KMS-11 (cell line): ENCODE results near the gene F8A1.
"Not testable (repeated sequence)": the region's sequence is repeated elsewhere in the genome, so short reads cannot be mapped to it uniquely, and the experiment has no call there.

Source experiments
- H2AFZ ChIP-seq: fragments of 200-600 bp; sonication (generic); 2 replicates; pipeline ENCODE4 v1.6.1; 2016; ENCODE audit warnings: antibody characterized with exemption, mixed run types, low read depth
- H3K27ac ChIP-seq: fragments of 200-600 bp; sonication (generic); 2 replicates; pipeline ENCODE4 v1.6.1; 2016; ENCODE audit warnings: mild to moderate bottlenecking, mixed run types
- H3K27me3 ChIP-seq: fragments of 200-600 bp; sonication (generic); 2 replicates; pipeline ENCODE4 v1.6.1; 2017; ENCODE audit warnings: mild to moderate bottlenecking, low read depth, mixed run types, moderate library complexity; ENCODE audit not compliant: insufficient read depth
- H3K36me3 ChIP-seq: fragments of 200-600 bp; sonication (generic); 2 replicates; pipeline ENCODE4 v1.6.1; 2017; ENCODE audit warnings: mild to moderate bottlenecking, mixed run types; ENCODE audit not compliant: insufficient read depth
- H3K4me1 ChIP-seq: fragments of 200-600 bp; sonication (generic); 2 replicates; pipeline ENCODE4 v1.6.1; 2016; ENCODE audit warnings: mild to moderate bottlenecking, low read depth, mixed run types; ENCODE audit not compliant: poor library complexity, severe bottlenecking
- H3K4me2 ChIP-seq: fragments of 200-600 bp; sonication (generic); 2 replicates; pipeline ENCODE4 v1.7.0; 2016; ENCODE audit warnings: mild to moderate bottlenecking, mixed run types
- H3K4me3 ChIP-seq: fragments of 200-600 bp; sonication (generic); IDR thresholded peaks from 2 replicates; pipeline ENCODE4 v1.6.1; 2017; ENCODE audit warnings: low read depth, low read length, mixed read lengths; ENCODE audit not compliant: insufficient read depth
- H3K79me2 ChIP-seq: fragments of 200-600 bp; sonication (generic); 2 replicates; pipeline ENCODE4 v1.6.1; 2016; ENCODE audit warnings: low read depth, mixed run types; ENCODE audit not compliant: insufficient read depth
- H3K9ac ChIP-seq: fragments of 200-600 bp; sonication (generic); 2 replicates; pipeline ENCODE4 v1.6.1; 2016; ENCODE audit warnings: mild to moderate bottlenecking, mixed run types
- H4K20me1 ChIP-seq: fragments of 200-600 bp; sonication (generic); 2 replicates; pipeline ENCODE4 v1.6.1; 2016; ENCODE audit warnings: mild to moderate bottlenecking, mixed run types; ENCODE audit not compliant: insufficient read depth
- CTCF ChIP-seq: fragments of 200-600 bp; sonication (generic); conservative IDR thresholded peaks from 2 replicates; pipeline ENCODE4 v1.6.1; 2017; ENCODE audit warnings: low read depth, mild to moderate bottlenecking, antibody characterized with exemption, low read length, moderate library complexity, mixed read lengths

F8A1 gene

GRCh38 chrX:154892296-154892695 is 6.1 kb downstream of the F8A1 start:
- Histone ChIP-seq H2AFZ (no peak overlapping the region), H3K4me1 (no peaks in the 10 kb centered on the region), H3K27ac (no peak overlapping the region), H3K4me2 (no peak overlapping the region), H3K36me3 (no peaks in the 10 kb centered on the region), H3K4me3 (no peak overlapping the region), H3K9ac (no peak overlapping the region), H4K20me1 (no peaks in the 10 kb centered on the region), H3K27me3 (no peaks in the 10 kb centered on the region), H3K79me2 (no peaks in the 10 kb centered on the region)
- no peak for TF ChIP-seq CTCF

GRCh38 chrX:154900323-154900722 is 14.2 kb downstream of the F8A1 start:
- no peak overlapping the region for H3K4me3 ChIP-seq
- H3K27ac ChIP-seq, result no peak overlapping the region
- H3K27me3 ChIP-seq, result no peaks in the 10 kb centered on the region
- H3K79me2 ChIP-seq, result no peaks in the 10 kb centered on the region
- no peaks in the 10 kb centered on the region for H4K20me1 ChIP-seq
- no peak overlapping the region for H2AFZ ChIP-seq
- no peak for TF ChIP-seq CTCF
- no peak overlapping the region for H3K9ac ChIP-seq
- H3K4me2 ChIP-seq, result no peak overlapping the region
- no peaks in the 10 kb centered on the region for H3K36me3 ChIP-seq
- H3K4me1 ChIP-seq, result no peaks in the 10 kb centered on the region

- H3K27me3 ChIP-seq, result no peaks in the 10 kb centered on the region
- no peak overlapping the region for H3K27ac ChIP-seq
- TF ChIP-seq CTCF, result no peak
- no peaks in the 10 kb centered on the region for H3K4me1 ChIP-seq
- H3K4me2 ChIP-seq, result no peak overlapping the region
- H3K4me3 ChIP-seq, result no peak overlapping the region
- H3K36me3 ChIP-seq, result no peaks in the 10 kb centered on the region
- no peaks in the 10 kb centered on the region for H4K20me1 ChIP-seq
- no peak overlapping the region for H2AFZ ChIP-seq
- H3K9ac ChIP-seq, result no peak overlapping the region
- no peaks in the 10 kb centered on the region for H3K79me2 ChIP-seq
Observed at GRCh38 chrX:154902408-154902807, 16.3 kb downstream of the F8A1 start.

- TF ChIP-seq CTCF, result no peak
- Histone ChIP-seq H3K79me2 (no peaks in the 10 kb centered on the region), H2AFZ (no peak overlapping the region), H3K36me3 (no peaks in the 10 kb centered on the region), H3K27me3 (no peaks in the 10 kb centered on the region), H3K27ac (no peak overlapping the region), H3K4me3 (no peak overlapping the region), H4K20me1 (no peaks in the 10 kb centered on the region), H3K4me1 (no peaks in the 10 kb centered on the region), H3K4me2 (no peak overlapping the region), H3K9ac (no peak overlapping the region)
Observed at GRCh38 chrX:154908821-154909220, 22.7 kb downstream of the F8A1 start.

GRCh38 chrX:154910048-154910447 is 23.9 kb downstream of the F8A1 start:
- not testable (repeated sequence) for H4K20me1 ChIP-seq, H3K4me1 ChIP-seq, H3K4me3 ChIP-seq, H2AFZ ChIP-seq, H3K27ac ChIP-seq, H3K27me3 ChIP-seq, H3K79me2 ChIP-seq, H3K4me2 ChIP-seq, H3K36me3 ChIP-seq, H3K9ac ChIP-seq

- not testable (repeated sequence) for H3K4me2 ChIP-seq, H3K4me3 ChIP-seq, H3K4me1 ChIP-seq, H3K27me3 ChIP-seq, H3K9ac ChIP-seq, H3K79me2 ChIP-seq, H3K27ac ChIP-seq, H4K20me1 ChIP-seq, H2AFZ ChIP-seq, H3K36me3 ChIP-seq
Observed at GRCh38 chrX:154910528-154910927, 24.4 kb downstream of the F8A1 start.
